Measurements from ENCODE around the gene KLRF1. TPM values are rescaled to one million over a fixed set of nuclear protein-coding genes. Genes with fewer than 3 reads are reported as not detected.

KLRF1 gene
- total RNA-seq, 6 experiments from 2014 or later = not detected

GRCh38 chr12:9810671-9811070 lies 16.6 kb upstream of the KLRF1 start:
- H3K4me1 Mint-ChIP-seq (ENCODE audit: low read depth) = no peaks in the 10 kb centered on the region
- TF ChIP-seq, protein P1, sequence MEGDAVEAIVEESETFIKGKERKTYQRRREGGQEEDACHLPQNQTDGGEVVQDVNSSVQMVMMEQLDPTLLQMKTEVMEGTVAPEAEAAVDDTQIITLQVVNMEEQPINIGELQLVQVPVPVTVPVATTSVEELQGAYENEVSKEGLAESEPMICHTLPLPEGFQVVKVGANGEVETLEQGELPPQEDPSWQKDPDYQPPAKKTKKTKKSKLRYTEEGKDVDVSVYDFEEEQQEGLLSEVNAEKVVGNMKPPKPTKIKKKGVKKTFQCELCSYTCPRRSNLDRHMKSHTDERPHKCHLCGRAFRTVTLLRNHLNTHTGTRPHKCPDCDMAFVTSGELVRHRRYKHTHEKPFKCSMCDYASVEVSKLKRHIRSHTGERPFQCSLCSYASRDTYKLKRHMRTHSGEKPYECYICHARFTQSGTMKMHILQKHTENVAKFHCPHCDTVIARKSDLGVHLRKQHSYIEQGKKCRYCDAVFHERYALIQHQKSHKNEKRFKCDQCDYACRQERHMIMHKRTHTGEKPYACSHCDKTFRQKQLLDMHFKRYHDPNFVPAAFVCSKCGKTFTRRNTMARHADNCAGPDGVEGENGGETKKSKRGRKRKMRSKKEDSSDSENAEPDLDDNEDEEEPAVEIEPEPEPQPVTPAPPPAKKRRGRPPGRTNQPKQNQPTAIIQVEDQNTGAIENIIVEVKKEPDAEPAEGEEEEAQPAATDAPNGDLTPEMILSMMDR (IDR thresholded peaks at IDR 0.05) = no peak
- no peak for DNase-seq
- H3K9me3 Mint-ChIP-seq = no peaks in the 10 kb centered on the region
- no peak overlapping the region for H3K27ac Mint-ChIP-seq
- H3K27me3 Mint-ChIP-seq (ENCODE audit: insufficient read depth) = peaks cover 7% of the 10 kb centered on the region; the same call in 1 of the 2 replicates
- H3K36me3 Mint-ChIP-seq (ENCODE audit: low read depth) = no peaks in the 10 kb centered on the region
- no peak overlapping the region for H3K4me3 Mint-ChIP-seq

GRCh38 chr12:9811621-9812020 lies 15.7 kb upstream of the KLRF1 start:
- H3K4me3 Mint-ChIP-seq = no peak overlapping the region
- TF ChIP-seq, protein P1 (IDR thresholded peaks at IDR 0.05) = no peak
- H3K27me3 Mint-ChIP-seq (ENCODE audit: insufficient read depth) = peaks cover 10% of the 10 kb centered on the region; the same call in 1 of the 2 replicates
- H3K27ac Mint-ChIP-seq = no peak overlapping the region
- DNase-seq = no peak
- no peaks in the 10 kb centered on the region for H3K36me3 Mint-ChIP-seq (ENCODE audit: low read depth)
- no peaks in the 10 kb centered on the region for H3K4me1 Mint-ChIP-seq (ENCODE audit: low read depth)
- H3K9me3 Mint-ChIP-seq = no peaks in the 10 kb centered on the region

DNA sequence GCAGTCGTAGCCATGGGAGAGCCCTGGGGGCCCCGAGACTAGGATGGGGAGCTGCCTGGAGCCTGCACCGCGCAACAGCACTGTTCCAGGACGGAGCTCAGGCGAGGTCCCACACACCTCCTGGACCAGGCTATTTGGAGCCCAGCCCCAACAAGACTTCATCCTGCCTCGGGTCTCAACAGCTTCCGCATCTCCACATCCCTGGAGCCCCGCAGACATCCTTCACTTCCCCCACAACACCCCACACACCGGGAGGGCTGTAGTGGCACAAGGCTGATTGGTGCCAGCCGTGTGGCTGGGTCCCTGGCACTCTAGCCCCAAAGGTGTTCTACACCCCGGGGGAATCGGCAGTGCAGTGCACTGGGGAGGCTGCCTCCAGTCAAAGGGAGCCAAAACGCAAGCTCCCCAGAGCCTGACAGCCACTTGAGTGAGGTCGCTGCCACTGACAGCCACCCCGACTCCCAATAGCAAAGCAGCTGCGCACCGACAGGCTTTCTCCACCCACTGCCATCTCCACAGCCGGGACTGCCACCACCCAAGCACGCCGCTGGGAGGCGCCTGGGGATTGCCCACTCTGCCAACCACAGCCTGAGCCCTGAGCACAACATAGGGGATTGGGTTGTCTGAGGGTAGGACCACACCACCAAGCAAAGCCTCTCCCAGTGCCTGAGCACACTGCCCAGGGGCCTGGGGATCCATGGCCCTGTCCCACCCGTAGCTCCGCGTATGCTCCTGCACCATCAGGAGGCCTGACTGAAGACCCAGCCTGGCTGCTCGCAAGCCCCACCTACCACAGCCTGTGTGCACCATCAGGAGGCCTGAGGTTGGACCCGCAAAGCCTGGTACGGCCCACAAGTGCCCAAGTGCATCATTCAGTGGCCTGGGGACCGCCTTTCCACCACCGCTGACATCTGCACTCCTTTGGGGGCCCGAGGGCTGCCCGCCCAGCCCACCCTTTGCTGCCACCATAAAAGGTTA lies 13.2 kb upstream of the KLRF1 start:
- Mint-ChIP-seq H3K9me3 (no peaks in the 10 kb centered on the region), H3K36me3 (ENCODE audit: low read depth) (no peaks in the 10 kb centered on the region), H3K27me3 (ENCODE audit: insufficient read depth) (peaks cover 21% of the 10 kb centered on the region), H3K27ac (no peak overlapping the region), H3K4me1 (ENCODE audit: low read depth) (no peaks in the 10 kb centered on the region), H3K4me3 (peak overlapping the region; percentile 74; the same call in 1 of the 2 replicates)
- peak; percentile 13 for DNase-seq
- TF ChIP-seq, protein P1 (IDR thresholded peaks at IDR 0.05) = peak; percentile 85

DNA sequence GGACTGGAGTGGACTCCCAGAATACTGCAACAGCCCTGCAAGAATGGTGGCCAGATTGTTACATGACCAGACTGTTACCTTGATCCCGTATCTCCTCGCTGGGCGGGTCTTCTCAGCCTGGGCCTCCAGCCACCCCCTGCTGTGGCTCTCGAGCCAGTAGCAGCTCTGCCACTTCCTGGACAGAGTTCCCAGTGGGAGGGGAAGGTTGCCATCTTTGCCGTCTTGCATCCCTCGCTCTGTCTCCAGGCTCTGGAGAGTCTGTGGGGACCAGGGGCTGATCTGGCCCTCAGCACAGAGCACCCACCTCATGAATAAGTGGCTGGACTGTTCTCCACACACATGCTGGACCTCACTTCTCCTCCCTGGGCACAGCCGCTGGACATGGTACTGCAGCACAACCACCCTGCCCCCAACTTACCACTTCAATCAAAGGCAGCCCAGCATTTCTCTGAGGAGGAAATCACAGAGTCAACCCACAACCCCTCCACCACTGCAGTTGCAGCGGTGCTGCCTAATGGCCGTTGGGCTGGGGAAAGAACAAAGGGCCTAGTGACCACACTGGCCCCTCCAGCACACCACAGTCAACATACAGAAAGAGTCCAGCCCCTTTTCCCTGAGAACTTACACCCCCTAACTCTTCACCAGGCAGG lies 6.9 kb upstream of the KLRF1 start:
- no peak overlapping the region for H3K4me3 Mint-ChIP-seq
- DNase-seq = no peak
- H3K27me3 Mint-ChIP-seq (ENCODE audit: insufficient read depth) = peaks cover 18% of the 10 kb centered on the region
- H3K4me1 Mint-ChIP-seq (ENCODE audit: low read depth) = no peaks in the 10 kb centered on the region
- H3K9me3 Mint-ChIP-seq = no peaks in the 10 kb centered on the region
- no peaks in the 10 kb centered on the region for H3K36me3 Mint-ChIP-seq (ENCODE audit: low read depth)
- TF ChIP-seq, protein P1 (IDR thresholded peaks at IDR 0.05) = no peak
- H3K27ac Mint-ChIP-seq = no peak overlapping the region

GRCh38 chr12:9829483-9829882 lies 2.2 kb downstream of the KLRF1 start:
- Mint-ChIP-seq H3K4me1 (ENCODE audit: low read depth) (no peaks in the 10 kb centered on the region), H3K27ac (no peak overlapping the region), H3K27me3 (ENCODE audit: insufficient read depth) (no peaks in the 10 kb centered on the region; the same call in 1 of the 2 replicates), H3K9me3 (no peaks in the 10 kb centered on the region), H3K4me3 (no peak overlapping the region), H3K36me3 (ENCODE audit: low read depth) (no peaks in the 10 kb centered on the region)
- TF ChIP-seq, protein P1 (IDR thresholded peaks at IDR 0.05) = no peak
- DNase-seq = no peak

Measured in HFFc6 (cell line).